Activated naive CD8-positive, alpha-beta T cell treated with anti-CD3 and anti-CD28 coated beads, Interleukin-2, amount 50 U/mL, for 16 hours (primary cell): ENCODE results near the gene CDH19.
"Not testable (repeated sequence)": the region's sequence is repeated elsewhere in the genome, so short reads cannot be mapped to it uniquely, and the experiment has no call there.

ENCODE experiments used
- DNase-seq: peaks from one replicate; pipeline ENCODE4 v3.0.0-alpha.2; 2020; ENCODE audit warnings: low read depth, low spot score

CDH19 gene

DNA sequence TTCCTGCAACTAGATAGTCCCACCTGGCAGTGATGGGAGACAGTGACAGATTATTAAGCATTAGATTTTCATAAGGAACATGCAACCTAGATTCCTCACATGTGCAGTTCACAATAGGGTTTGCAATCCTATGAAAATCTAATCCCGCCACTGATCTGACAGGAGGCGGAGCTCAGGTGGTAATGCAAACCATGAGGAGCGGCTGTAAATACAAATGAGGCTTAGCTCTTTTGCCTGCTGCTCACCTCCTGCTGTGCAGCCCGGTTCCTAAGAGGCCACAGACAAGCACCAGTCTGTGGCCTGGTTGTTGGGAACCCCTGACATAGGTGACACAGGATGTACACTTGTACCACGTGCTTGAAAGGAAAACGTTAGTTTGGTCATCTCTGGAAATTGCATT lies 41.6 kb downstream of the CDH19 start:
- DNase-seq = no peak

DNA sequence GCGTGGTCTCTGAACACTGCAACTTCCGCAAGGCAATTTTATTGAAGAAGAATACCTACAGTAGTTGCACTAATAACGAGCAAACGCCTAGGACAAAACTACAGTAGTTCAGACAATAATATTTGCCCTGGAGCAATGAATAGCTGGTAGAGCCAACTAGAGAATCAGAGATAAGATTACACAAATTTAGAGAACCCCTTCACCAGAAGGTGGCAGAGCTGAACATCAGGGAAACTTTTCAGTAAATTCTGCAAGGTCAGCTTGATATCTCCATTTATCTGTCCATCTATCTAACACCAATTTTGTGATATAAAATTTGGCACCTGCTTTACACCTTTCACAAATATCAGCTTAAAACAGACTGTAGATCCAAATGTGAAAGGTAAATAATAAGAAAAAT lies 43.8 kb downstream of the CDH19 start:
- no peak for DNase-seq

DNA sequence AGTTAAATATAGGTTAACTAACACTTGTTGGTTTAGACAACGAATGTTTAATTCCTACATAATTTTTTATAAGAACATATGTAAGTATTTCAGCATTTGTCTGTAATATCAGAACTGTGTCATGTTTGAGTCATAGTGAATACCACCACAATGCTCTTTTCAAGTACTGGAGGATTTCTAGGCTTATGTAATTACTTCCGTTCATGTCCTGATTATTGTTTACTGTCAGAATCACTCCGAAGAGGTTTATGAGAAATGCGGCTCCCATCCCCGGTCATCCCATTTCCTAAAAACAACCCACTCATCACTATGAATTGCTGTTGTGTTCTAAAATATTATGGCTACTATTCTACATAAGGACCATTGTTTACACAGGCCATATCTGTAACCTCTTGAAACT lies 45.1 kb downstream of the CDH19 start:
- no peak for DNase-seq

DNA sequence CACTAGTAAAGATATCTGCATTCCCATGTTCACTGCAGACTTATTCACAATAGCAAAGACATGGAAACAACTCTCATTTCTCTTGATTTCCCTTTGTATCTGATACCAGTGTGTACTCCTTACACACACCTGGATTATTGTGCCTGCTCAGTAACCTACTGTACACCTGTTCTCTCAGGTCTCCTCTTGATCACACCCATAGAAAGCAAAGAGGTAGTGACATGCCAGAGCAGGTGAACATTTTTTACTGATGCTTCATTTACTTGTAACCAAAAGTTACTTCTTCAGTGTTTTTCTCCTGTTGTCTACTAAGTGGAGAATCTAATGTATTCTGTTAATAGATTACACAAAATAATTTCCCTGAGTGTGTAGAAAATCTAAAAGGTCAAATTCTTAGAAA lies 46.8 kb downstream of the CDH19 start:
- no peak for DNase-seq

DNA sequence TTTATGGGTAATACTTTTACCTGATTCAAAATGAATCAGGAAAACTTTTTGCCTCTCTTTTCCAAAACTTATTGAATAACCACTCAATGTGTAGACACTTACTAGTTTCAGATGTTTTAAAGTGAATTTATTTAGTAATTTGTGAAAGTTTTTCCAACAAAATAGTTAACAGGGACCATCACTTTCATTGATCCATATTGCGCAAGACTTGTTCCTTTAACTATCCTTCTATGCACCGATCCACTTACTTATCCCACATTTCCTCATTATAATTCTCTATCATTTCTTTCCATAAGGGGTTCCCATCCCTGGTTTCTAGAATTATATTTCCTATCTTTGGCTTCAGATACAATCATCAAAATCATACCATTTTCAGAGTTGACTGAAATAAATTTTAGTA lies 48.3 kb downstream of the CDH19 start:
- DNase-seq = no peak

DNA sequence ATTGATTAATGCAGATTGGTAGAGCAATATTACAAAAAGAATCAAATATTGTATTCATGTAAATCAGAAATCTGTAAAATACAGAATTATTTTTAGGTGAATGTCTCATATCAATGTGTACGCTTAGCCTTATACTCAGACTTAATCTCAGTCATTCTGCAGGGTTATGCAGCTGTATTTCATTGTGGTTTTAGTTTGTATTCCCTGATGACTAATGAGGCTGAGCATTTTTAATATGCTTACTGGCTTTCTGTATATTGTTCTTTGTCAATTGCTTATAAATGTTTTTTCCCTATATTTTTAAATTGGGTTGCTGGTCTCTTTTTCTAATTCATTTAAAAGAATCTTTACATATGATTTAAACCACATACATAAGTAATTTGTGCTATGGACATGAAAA lies 50.1 kb downstream of the CDH19 start:
- DNase-seq = no peak

DNA sequence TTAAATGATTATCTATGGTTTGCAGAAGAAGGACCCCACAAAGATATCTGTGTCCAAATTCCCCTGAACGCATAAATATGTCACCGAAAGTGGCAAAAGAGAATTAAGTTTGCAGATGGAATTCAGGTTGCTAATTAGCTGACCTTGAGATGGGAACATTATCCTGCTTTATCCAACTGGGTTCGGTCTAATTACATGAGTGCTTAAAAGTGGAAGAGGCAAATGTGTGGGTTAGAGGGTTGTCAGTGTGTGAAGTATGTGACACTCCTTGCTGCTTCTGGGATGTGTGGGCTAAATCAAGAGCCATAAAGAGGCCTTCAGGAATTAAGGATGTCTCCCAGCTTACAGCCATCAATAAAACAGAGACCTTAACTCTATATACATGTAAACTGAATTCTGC lies 53.5 kb downstream of the CDH19 start:
- no peak for DNase-seq

DNA sequence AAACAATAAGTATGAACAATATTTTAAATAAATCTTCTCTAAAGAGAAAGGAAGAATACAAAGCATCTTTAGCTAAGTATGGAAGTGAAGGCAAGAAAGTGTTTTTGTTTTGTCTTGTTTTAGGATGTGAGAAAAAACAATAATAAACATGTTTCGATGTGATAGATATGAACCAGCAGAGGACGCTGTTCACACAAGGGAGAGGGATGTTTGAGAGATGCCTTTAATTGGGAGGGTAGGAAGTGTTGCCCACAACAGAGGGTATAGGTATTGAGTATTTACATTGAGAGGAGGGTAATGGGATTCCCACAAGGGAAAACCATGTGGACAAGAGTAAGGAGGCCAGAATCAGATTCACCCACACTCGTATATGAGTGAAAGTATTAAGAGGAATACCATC lies 55.1 kb downstream of the CDH19 start:
- DNase-seq = no peak

DNA sequence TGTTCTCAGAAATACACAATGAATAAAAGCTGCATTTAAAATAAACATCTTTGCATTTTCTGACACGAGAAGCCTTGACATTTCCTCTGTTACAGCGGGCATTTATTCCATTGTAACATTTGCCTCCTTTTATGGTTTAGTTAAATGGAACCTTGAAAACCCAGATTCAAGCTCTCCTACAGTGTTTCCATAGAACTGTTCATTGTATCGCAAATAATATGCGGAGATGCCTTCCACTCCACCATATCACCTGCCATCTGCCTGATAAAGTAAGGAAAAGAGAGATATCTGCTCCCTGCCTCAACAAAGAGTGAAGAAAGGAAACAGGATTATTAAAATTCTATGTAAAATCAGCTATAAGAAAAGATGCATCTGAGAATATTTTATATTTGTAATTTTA lies 69.8 kb downstream of the CDH19 start:
- DNase-seq = no peak

DNA sequence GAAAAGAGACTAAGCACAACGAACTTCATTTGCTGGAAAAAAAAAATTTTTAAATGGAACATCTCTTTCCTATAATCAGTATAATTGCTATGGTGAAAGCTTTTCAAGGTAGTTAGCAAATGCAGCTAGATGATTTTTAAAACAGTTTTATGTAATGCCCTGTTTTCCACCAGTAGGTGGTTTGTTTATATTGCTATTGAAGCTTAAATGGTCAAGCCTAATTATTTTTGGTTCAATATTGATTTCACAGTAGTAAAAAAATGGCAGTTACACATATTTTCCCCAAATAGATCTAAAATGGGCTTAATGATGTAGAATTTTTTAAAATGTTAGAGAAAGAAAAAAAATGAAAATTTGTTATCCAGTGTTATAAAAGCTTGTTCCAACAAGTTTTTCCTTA lies 70.2 kb downstream of the CDH19 start:
- DNase-seq = no peak

DNA sequence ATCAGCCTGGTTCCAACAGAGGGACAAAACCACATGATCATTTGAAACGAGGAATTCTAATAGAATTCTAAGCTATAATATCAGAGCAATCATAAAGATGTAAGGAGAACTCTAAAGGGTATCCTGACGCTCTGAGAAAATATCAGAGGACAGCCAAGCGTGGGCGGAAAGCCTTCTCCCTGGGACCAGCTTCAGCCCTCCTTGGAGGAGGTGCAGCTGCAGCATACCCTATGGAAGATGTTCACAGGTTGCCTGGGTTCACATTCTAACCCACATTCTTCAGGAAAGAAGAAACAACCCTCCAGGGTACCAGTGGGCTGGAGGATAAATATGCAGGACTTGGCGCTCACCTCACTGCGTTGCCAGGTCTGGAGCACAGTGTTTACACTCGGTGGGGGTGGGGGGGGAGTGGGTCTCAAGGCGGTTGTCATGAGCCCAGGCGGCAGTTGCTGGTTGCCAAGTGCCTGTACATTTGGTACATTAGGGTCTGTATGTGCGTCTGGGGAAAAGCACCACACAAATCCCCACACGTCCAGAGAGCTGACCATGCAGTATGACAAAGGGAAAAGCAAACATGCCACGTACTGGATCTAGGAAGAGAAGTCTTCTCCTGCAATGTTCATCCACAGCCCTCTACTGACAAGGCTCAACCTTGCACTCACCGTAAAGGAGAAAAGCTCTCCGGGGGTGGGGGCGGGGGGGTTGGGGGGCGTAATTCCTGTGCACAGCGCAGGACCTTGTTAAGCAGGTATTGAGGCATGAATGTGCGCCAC lies 80.5 kb downstream of the CDH19 start:
- no peak for DNase-seq

DNA sequence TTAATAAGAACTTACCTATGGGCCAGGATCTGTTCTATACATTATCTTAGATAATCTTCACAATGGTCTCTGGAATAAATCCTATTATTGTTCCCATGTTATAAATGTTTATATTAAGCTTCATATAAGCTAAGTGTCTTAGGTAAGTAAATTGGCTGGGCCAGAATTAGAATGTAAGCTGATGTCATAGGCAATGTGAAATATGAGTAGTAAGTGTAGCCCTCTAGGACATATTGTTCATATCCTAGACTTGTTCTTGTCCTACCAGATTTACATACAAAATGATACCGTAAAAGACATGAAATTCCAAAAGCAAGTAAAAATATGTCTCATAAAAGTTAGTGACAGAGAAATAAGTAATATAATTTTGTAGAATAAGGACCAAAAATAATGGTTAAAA lies 89.9 kb downstream of the CDH19 start:
- DNase-seq = no peak

DNA sequence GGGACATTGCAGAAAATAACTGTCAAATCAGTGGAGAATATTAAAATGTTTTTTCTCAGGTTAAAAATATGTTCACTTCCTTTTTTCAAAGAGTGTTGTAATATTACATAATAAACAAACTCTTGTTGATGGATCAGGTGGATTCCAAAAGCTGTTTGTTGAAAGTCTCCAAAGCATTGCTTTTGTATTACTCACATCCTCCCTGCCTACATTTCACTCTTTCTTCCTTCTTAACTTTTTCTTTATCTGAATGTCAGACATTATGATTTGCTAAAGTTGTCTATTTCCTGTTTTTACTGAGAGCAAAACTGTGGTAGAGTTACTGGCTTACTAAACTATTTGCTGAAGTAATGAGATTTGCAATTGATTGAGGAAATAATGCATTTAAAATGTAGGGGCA lies 92.1 kb downstream of the CDH19 start:
- DNase-seq = no peak

DNA sequence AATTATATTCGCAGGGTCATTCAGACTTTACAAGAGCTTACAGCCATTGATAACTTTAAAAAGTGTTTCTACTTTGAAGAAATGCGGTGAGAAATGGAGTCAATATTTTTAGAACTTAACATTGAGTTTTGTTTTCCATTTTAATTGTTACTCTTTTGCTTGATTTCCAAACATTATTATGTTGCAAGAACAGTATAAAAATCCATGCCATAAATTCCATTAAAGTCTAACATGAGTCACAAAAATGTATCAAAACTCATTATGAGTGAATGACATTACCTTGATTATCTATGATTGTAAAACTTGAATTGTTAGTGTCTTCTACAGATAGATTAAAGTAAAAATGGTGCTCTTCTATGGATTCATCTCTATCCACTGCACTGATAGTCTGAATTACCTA lies 92.6 kb downstream of the CDH19 start:
- DNase-seq = no peak

DNA sequence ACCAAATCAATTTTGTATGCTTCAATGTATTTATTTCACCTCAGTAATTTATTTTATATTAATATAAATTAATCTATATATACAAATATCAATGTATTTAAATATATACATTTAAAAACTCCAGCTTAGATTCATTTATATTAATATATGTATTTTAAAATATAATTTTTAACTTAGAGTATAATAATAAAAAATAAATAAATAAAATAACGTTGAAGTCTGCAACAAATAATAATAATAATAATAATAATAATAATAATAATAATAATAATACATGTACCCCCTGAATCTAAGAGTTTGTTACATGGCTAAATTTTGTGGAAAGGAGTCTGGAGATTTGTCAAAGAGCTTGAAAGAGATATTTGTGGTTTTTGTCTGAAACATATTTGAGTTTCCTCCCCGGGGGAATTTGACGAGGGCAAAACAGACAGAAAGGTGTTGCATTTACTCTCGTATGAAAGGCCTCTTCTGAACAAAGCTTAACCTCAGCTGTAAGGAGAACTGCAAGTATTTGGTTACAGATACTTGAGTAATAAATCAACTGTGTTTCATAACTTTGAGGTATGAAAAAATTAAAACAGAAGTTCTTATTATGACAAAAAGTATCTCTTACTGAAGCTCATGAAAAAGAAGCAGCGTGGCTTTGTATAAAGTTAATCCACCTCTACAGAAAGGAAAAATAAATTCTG lies 93.4 kb downstream of the CDH19 start:
- DNase-seq = no peak

DNA sequence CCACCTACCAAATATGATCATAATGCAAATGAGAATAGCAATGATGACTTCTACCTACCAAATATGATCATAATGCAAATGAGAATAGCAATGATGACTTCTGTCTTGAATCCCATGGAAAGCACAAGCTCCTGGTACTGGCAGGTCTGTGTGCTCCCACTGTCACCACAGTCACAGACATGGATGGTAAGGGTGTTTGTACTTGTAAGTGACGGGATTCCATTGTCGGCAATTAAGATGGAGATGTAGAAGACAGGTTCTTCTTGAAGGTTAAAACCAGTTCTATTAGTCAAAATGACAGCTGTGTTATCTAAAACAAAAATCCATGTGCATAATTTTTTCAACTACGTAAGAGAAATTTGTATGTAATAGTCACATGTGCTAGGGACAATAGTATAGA lies 95.0 kb downstream of the CDH19 start:
- no peak for DNase-seq

DNA sequence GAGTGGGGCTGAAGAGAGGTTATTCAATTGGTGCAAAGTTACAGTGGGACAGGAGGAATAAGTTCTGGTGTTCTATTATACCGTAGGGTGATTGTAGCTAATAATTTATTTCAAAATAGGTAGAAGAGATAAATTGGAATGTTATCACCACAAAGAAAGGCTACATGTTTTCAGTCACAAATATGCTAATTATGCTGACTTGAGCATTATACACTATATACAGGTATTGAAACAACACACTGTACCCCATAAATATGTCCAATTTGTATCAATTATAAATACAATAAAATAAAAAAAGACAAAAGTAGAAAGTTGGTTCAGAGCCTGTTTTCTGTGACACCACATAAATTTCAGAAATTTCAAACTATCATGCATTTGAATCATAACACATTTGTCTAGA lies 97.7 kb downstream of the CDH19 start:
- no peak for DNase-seq

DNA sequence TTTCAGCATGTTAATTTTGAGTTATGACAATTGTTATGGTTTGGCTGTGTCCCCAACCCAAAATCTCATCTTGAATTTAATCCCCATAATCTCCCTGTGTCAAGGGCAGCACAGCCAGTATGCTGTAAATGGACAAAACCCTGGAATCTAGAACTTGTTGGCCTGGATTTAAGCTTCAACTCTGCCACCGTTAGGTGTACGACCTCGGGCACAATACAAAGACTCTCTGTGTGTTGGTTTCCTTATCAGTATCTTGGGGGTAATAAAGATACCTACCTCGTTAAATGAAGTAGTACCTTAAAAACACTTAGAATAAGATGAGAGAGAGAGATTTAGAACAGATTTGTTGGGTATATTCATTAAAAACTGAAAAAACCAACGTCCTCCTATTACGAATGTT lies 106.5 kb downstream of the CDH19 start:
- DNase-seq = no peak

DNA sequence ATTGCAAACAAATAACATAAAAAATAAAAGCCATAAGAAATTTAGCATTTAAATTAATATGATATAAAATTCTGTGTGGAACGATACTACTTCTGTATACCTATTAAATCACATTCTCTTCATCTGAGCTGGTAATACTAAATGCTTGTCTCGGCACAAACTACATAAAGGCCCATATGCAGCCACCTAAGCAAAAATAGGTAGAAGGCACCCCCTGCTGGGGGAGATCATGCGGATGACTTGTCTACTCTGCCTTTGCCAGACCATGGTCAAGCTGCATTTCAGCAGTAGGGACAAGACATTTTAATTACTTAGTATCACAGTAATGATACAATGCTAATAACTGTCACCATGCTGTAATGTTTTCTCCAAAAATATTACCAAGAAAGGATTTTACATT lies 108.0 kb downstream of the CDH19 start:
- no peak for DNase-seq

DNA sequence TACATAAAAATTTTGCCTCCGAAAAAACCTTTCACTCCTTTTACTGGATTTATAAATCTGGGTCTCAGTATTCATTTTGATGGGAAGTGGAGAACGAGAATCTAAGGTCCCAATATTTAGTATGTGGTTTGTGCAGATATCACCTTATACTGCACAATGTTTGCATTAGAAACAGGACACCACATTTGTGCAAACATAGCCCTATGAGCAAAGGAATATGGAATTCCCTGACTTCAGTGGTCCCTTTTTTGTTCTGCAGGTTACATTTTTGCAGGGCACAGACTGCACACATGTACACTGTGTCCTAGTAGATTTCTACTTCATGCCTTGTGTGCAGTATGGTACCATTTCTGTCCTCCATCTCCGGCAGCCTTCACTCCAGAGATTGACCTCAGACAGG lies 130.0 kb downstream of the CDH19 start:
- DNase-seq = no peak

DNA sequence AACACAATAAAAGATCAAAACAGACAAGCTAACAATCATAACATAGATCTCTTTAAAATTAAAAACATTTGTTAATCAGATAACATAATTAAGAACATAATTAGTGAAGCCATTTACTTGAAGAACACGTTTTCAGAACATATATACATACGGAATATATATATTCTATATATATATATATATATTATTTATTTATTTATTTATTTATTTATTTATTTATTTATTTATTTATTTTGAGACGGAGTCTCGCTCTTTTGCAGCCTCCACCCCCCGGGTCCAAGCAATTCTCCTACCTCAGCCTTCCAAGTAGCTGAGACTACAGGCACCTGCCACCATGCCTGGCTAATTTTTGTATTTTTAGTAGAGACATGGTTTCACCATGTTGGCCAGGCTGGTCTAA lies 137.7 kb downstream of the CDH19 start:
- not testable (repeated sequence) for DNase-seq

DNA sequence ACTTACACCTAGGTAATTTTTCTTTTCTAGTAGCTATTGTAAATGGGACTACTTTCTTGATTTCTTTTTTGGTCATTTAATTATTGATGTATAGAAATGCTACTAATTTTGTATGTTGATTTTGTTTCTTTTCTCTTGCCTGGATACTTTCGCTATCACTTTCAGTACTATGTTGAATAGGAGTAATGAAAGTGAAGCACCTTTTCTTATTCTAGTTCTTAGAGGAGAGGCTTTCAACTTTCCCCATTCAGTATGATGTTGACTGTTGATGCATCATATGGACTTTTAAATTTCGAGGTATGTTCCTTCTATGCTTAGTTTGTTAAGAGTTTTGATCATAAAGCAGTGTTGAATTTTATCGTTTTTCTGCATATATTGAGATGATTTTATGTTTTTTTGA lies 142.5 kb downstream of the CDH19 start:
- DNase-seq = no peak

DNA sequence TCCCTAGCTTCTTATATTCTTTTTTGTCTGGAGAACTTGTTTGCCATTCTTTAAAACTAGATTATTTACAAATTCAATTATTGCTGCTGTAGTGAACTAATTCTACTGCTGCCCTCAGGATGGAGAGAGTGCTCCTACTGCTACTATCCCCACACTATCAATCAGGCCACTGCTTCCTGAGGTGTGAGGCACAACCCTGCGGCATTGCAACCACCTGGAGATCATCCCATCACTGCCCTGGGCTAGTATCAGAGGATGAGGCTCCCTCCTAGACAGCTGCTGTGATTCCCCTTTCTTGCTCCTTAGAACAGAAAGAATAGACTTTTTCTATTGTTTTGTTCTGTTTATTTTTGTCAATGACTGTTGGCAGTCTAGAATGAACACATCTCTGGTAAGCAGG lies 146.6 kb downstream of the CDH19 start:
- no peak for DNase-seq
